Measurements from ENCODE around the gene PIPOX. TPM values are rescaled to one million over a fixed set of nuclear protein-coding genes. Genes with fewer than 3 reads are reported as not detected.

Gene PIPOX
- total and polyA plus RNA-seq, 3 experiments from 2014 or later = 0.99 to 2.2 (median 1.8) TPM

GRCh38 chr17:29068818-29069217, 25.9 kb downstream of the PIPOX start:
- CTCF ChIA-PET = no interaction called here
- peaks cover 0 to 4% of the 10 kb centered on the region in 2 donors for H3K27me3 Mint-ChIP-seq

GRCh38 chr17:29069526-29070041, 26.6 kb downstream of the PIPOX start:
- Histone ChIP-seq H3K27ac (ENCODE audit: low read depth, low read length) (no peak overlapping the region), H3K9me3 (ENCODE audit: low read length) (no peaks in the 10 kb centered on the region), H3K27me3 (ENCODE audit: insufficient read depth, low read length, poor library complexity, severe bottlenecking) (no peaks in the 10 kb centered on the region), H3K36me3 (ENCODE audit: insufficient read depth, low read length) (no peaks in the 10 kb centered on the region), H3K4me1 (ENCODE audit: insufficient read depth, low read length) (no peaks in the 10 kb centered on the region), H3K4me3 (ENCODE audit: low read length) (no peak overlapping the region)
- no peaks in the 10 kb centered on the region for H3K36me3 Mint-ChIP-seq
- DNase-seq = peak in 1 of 5 donors; percentile 26
- H3K4me3 Mint-ChIP-seq = no peak overlapping the region
- no peaks in the 10 kb centered on the region for H3K9me3 Mint-ChIP-seq
- peaks cover 0 to 4% of the 10 kb centered on the region in 2 donors for H3K27me3 Mint-ChIP-seq
- peaks cover 0 to 5% (median 2%) of the 10 kb centered on the region in 3 donors for H3K4me1 Mint-ChIP-seq
- no peak overlapping the region for H3K27ac Mint-ChIP-seq
- CTCF ChIA-PET = no interaction called here
- POLR2A ChIA-PET = no interaction called here

More at GRCh38 chr17:29068818-29069217, 25.9 kb downstream of the PIPOX start:
- Histone ChIP-seq H3K36me3 (ENCODE audit: insufficient read depth, low read length) (no peaks in the 10 kb centered on the region), H3K4me3 (ENCODE audit: low read length) (no peak overlapping the region), H3K9me3 (ENCODE audit: low read length) (no peaks in the 10 kb centered on the region), H3K27ac (ENCODE audit: low read depth, low read length) (no peak overlapping the region), H3K4me1 (ENCODE audit: insufficient read depth, low read length) (no peaks in the 10 kb centered on the region), H3K27me3 (ENCODE audit: insufficient read depth, low read length, poor library complexity, severe bottlenecking) (no peaks in the 10 kb centered on the region)
- POLR2A ChIA-PET = no interaction called here
- H3K9me3 Mint-ChIP-seq = no peaks in the 10 kb centered on the region
- peaks cover 0 to 2% (median 0%) of the 10 kb centered on the region in 3 donors for H3K4me1 Mint-ChIP-seq
- no peak overlapping the region for H3K27ac Mint-ChIP-seq
- peak in 1 of 5 donors; percentile 9 for DNase-seq
- no peak overlapping the region for H3K4me3 Mint-ChIP-seq
- no peaks in the 10 kb centered on the region for H3K36me3 Mint-ChIP-seq

DNA sequence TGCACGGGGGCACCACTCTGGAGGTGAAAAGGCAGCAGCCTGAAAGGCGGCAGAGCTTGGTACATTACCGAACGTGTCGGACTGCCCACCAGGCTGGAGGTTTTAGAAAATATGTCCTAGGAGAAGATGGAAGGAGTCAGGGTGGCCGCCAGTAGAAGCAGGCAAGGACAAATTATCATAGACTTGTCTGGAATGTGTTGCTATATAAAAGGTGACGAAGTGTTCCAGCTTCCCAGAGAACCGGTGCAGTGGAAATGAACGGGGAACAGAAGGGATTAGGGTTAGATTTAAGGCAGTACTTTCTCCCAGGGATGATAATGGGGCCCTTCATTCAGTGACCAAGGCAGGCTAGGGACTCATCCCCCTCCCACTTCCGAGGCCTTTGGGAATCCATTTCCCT, 27.4 kb downstream of the PIPOX start:
- no peak overlapping the region for H3K4me3 ChIP-seq (ENCODE audit: low read length)
- H3K27me3 ChIP-seq (ENCODE audit: insufficient read depth, low read length, poor library complexity, severe bottlenecking) = no peaks in the 10 kb centered on the region
- no peak overlapping the region for H3K27ac Mint-ChIP-seq
- no peak overlapping the region for H3K27ac ChIP-seq (ENCODE audit: low read depth, low read length)
- no peak for DNase-seq
- no peak overlapping the region for H3K4me3 Mint-ChIP-seq
- peaks cover 0 to 4% of the 10 kb centered on the region in 2 donors for H3K27me3 Mint-ChIP-seq
- ChIA-PET CTCF (no interaction called here), POLR2A (no interaction called here)
- H3K36me3 Mint-ChIP-seq = no peaks in the 10 kb centered on the region
- H3K4me1 ChIP-seq (ENCODE audit: insufficient read depth, low read length) = no peaks in the 10 kb centered on the region
- peaks cover 0 to 8% (median 4%) of the 10 kb centered on the region in 3 donors for H3K4me1 Mint-ChIP-seq
- H3K36me3 ChIP-seq (ENCODE audit: insufficient read depth, low read length) = no peaks in the 10 kb centered on the region
- no peaks in the 10 kb centered on the region for H3K9me3 ChIP-seq (ENCODE audit: low read length)
- no peaks in the 10 kb centered on the region for H3K9me3 Mint-ChIP-seq

GRCh38 chr17:29070781-29071180, 27.8 kb downstream of the PIPOX start:
- H3K27ac Mint-ChIP-seq = peak overlapping the region in 1 of 8 donors; percentile 59
- DNase-seq = peak in 1 of 5 donors; percentile 21
- H3K27me3 Mint-ChIP-seq = peaks cover 0 to 4% of the 10 kb centered on the region in 2 donors
- POLR2A ChIA-PET = no interaction called here
- H3K4me1 Mint-ChIP-seq = peaks cover 0 to 8% (median 4%) of the 10 kb centered on the region in 3 donors
- Histone ChIP-seq H3K4me1 (ENCODE audit: insufficient read depth, low read length) (no peaks in the 10 kb centered on the region), H3K36me3 (ENCODE audit: insufficient read depth, low read length) (no peaks in the 10 kb centered on the region), H3K9me3 (ENCODE audit: low read length) (no peaks in the 10 kb centered on the region), H3K27ac (ENCODE audit: low read depth, low read length) (no peak overlapping the region), H3K27me3 (ENCODE audit: insufficient read depth, low read length, poor library complexity, severe bottlenecking) (no peaks in the 10 kb centered on the region), H3K4me3 (ENCODE audit: low read length) (no peak overlapping the region)
- no peak overlapping the region for H3K4me3 Mint-ChIP-seq
- no peaks in the 10 kb centered on the region for H3K9me3 Mint-ChIP-seq
- peaks cover 0 to 2% (median 0%) of the 10 kb centered on the region in 3 donors for H3K36me3 Mint-ChIP-seq
- CTCF ChIA-PET = no interaction called here

- ChIA-PET CTCF (no interaction called here), POLR2A (no interaction called here)
- Histone ChIP-seq H3K9me3 (ENCODE audit: low read length) (no peaks in the 10 kb centered on the region), H3K27me3 (ENCODE audit: insufficient read depth, low read length, poor library complexity, severe bottlenecking) (no peaks in the 10 kb centered on the region), H3K4me1 (ENCODE audit: insufficient read depth, low read length) (no peaks in the 10 kb centered on the region), H3K36me3 (ENCODE audit: insufficient read depth, low read length) (no peaks in the 10 kb centered on the region), H3K4me3 (ENCODE audit: low read length) (no peak overlapping the region), H3K27ac (ENCODE audit: low read depth, low read length) (no peak overlapping the region)
- Mint-ChIP-seq H3K27ac (peak overlapping the region in 4 of 8 donors; percentile 13 to 63 (median 50)), H3K4me1 (peaks cover 0 to 8% (median 4%) of the 10 kb centered on the region in 3 donors), H3K36me3 (peaks cover 0 to 7% (median 0%) of the 10 kb centered on the region in 3 donors), H3K9me3 (no peaks in the 10 kb centered on the region), H3K4me3 (no peak overlapping the region), H3K27me3 (peaks cover 0 to 4% of the 10 kb centered on the region in 2 donors)
- DNase-seq = peak in 1 of 5 donors; percentile 27
Observed at GRCh38 chr17:29071303-29071702, 28.4 kb downstream of the PIPOX start.

DNA sequence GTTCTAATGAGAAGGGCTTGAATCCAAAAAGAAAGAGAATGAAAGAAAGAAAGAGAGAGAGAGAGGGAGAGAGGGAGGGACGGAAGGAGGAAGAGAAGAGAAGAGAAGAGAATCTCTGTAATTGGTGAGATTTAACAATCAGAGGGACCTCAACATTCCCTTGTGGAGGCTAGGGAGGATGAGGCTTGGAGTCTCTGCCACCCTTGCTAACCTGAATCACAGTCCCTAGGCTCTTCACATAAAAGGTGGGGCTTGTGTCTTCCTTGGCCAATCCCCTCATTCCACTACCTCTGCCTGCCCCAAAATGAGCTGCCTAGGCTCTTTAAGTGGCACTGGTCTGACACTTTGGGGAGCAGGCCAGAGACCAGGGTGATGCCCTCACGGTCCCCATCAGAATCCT, 30.1 kb downstream of the PIPOX start:
- H3K27me3 Mint-ChIP-seq = peaks cover 0 to 4% of the 10 kb centered on the region in 2 donors
- ChIA-PET POLR2A (no interaction called here), CTCF (no interaction called here)
- no peaks in the 10 kb centered on the region for H3K4me1 ChIP-seq (ENCODE audit: insufficient read depth, low read length)
- H3K36me3 Mint-ChIP-seq = peaks cover 0 to 16% (median 0%) of the 10 kb centered on the region in 3 donors
- H3K27me3 ChIP-seq (ENCODE audit: insufficient read depth, low read length, poor library complexity, severe bottlenecking) = no peaks in the 10 kb centered on the region
- H3K4me3 ChIP-seq (ENCODE audit: low read length) = no peak overlapping the region
- no peak overlapping the region for H3K27ac ChIP-seq (ENCODE audit: low read depth, low read length)
- H3K36me3 ChIP-seq (ENCODE audit: insufficient read depth, low read length) = no peaks in the 10 kb centered on the region
- H3K27ac Mint-ChIP-seq = peak overlapping the region in 4 of 8 donors; percentile 32 to 93 (median 79)
- DNase-seq = no peak
- no peaks in the 10 kb centered on the region for H3K9me3 Mint-ChIP-seq
- no peak overlapping the region for H3K4me3 Mint-ChIP-seq
- peaks cover 4 to 8% (median 4%) of the 10 kb centered on the region in 3 donors for H3K4me1 Mint-ChIP-seq
- H3K9me3 ChIP-seq (ENCODE audit: low read length) = no peaks in the 10 kb centered on the region

DNA sequence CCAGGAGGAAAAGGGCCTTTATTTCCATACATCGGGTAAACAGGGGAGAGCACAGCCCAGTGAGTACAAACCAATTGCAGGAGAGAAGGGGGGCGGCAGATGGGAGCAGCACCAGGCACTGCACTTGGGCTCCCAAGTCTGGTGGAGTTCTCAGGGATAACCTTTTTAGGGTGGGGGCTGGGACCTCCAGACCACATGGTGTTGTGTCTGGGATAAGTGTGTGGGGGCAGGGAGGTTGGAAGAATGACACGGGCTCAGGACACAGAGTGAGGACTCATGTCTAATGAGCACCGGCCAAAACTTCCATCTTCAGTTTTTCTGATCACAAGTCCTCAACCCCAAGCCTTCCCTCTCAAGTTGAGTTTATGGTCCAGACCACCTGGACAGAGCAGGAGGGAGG, 30.6 kb downstream of the PIPOX start:
- Histone ChIP-seq H3K27me3 (ENCODE audit: insufficient read depth, low read length, poor library complexity, severe bottlenecking) (no peaks in the 10 kb centered on the region), H3K9me3 (ENCODE audit: low read length) (no peaks in the 10 kb centered on the region), H3K4me3 (ENCODE audit: low read length) (no peak overlapping the region), H3K4me1 (ENCODE audit: insufficient read depth, low read length) (no peaks in the 10 kb centered on the region), H3K27ac (ENCODE audit: low read depth, low read length) (no peak overlapping the region), H3K36me3 (ENCODE audit: insufficient read depth, low read length) (no peaks in the 10 kb centered on the region)
- CTCF ChIA-PET = no interaction called here
- no peak overlapping the region for H3K4me3 Mint-ChIP-seq
- H3K4me1 Mint-ChIP-seq = peaks cover 4 to 8% (median 4%) of the 10 kb centered on the region in 3 donors
- peak in 1 of 5 donors; percentile 14 for DNase-seq
- POLR2A ChIA-PET = no interaction called here
- peaks cover 0 to 4% of the 10 kb centered on the region in 2 donors for H3K27me3 Mint-ChIP-seq
- H3K27ac Mint-ChIP-seq = peak overlapping the region in 4 of 8 donors; percentile 32 to 89 (median 60)
- peaks cover 0 to 20% (median 0%) of the 10 kb centered on the region in 3 donors for H3K36me3 Mint-ChIP-seq
- no peaks in the 10 kb centered on the region for H3K9me3 Mint-ChIP-seq

GRCh38 chr17:29074488-29074887, 31.5 kb downstream of the PIPOX start:
- no peaks in the 10 kb centered on the region for H3K27me3 ChIP-seq (ENCODE audit: insufficient read depth, low read length, poor library complexity, severe bottlenecking)
- H3K4me1 ChIP-seq (ENCODE audit: insufficient read depth, low read length) = no peaks in the 10 kb centered on the region
- no peak overlapping the region for H3K4me3 ChIP-seq (ENCODE audit: low read length)
- Mint-ChIP-seq H3K27me3 (peaks cover 0 to 4% of the 10 kb centered on the region in 2 donors), H3K36me3 (peaks cover 0 to 29% (median 0%) of the 10 kb centered on the region in 3 donors), H3K4me1 (peaks cover 4 to 8% (median 4%) of the 10 kb centered on the region in 3 donors), H3K9me3 (no peaks in the 10 kb centered on the region), H3K4me3 (peak overlapping the region in 1 of 7 donors; percentile 27), H3K27ac (peak overlapping the region in 5 of 8 donors; percentile 15 to 79 (median 71))
- H3K9me3 ChIP-seq (ENCODE audit: low read length) = no peaks in the 10 kb centered on the region
- H3K27ac ChIP-seq (ENCODE audit: low read depth, low read length) = no peak overlapping the region
- POLR2A ChIA-PET = no interaction called here
- no peaks in the 10 kb centered on the region for H3K36me3 ChIP-seq (ENCODE audit: insufficient read depth, low read length)
- DNase-seq = peak in 2 of 5 donors; percentile 4 to 15
- CTCF ChIA-PET = interaction anchor here (1.9 kb wide), 1 partner anchor 43 kb away, joined by 6 read pairs; no protein-coding TSS in a partner anchor
